Brain microvascular endothelial cell (primary cell): ENCODE results near the gene PAX7.

ENCODE experiments used
- DNase-seq: peaks from one replicate; pipeline ENCODE4 v3.0.0-alpha.2; 2020
- H3K27ac ChIP-seq: fragments of 250-450 bp; sonication (Bioruptor Pico); 2 replicates; pipeline ENCODE4 v1.5.1; 2020; ENCODE audit warnings: mild to moderate bottlenecking, moderate library complexity
- H3K27me3 ChIP-seq: fragments of 250-450 bp; sonication (Bioruptor Pico); replicated peaks from 2 replicates; pipeline ENCODE4 v1.5.1; 2020; ENCODE audit warnings: mild to moderate bottlenecking
- H3K36me3 ChIP-seq: fragments of 250-450 bp; sonication (Bioruptor Pico); replicated peaks from 2 replicates; pipeline ENCODE4 v1.5.1; 2020; ENCODE audit warnings: mild to moderate bottlenecking
- H3K4me3 ChIP-seq: 2 replicates; pipeline ENCODE4 v1.5.1; 2011; ENCODE audit warnings: low read depth, mild to moderate bottlenecking, control low read depth, low read length, moderate library complexity
- CTCF ChIP-seq: IDR thresholded peaks from 2 replicates; pipeline ENCODE4 v1.5.1; 2011; ENCODE audit warnings: low read depth, mild to moderate bottlenecking, moderate library complexity, low read length, control low read depth, inconsistent platforms; ENCODE audit errors: missing control alignments
- in situ Hi-C: cut with HindIII; loops from 2 replicates; pipeline ENCODE4 v1.10.0; 2017; ENCODE audit warnings: low sequenced_read_pairs, low pct_ligation_motif_present

PAX7 gene

DNA sequence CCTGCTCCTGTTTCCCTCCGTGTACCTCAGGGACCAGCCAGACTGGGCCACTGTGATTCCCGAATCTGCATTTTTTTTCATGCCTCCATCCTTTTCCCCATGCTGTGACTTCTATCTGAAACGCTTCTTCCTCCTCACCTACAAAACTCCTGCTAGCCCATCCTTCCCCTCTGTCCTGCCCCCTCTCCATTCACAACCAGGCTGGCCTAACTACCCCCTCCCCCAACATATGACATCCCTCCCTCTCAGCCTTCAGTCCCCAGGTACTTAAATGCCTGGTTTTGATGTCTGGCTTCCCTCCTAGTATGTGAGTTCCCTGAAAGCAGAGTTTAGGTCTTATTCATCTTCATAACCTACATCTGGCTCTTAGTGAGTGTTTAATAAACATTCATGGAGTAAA is 146.1 kb downstream of the PAX7 start:
- H3K4me3 ChIP-seq = no peak overlapping the region
- no peaks in the 10 kb centered on the region for H3K27me3 ChIP-seq
- no peak for TF ChIP-seq CTCF
- no peak for DNase-seq
- H3K36me3 ChIP-seq = no peaks in the 10 kb centered on the region
- in situ Hi-C loops = no loop called here
- H3K27ac ChIP-seq = no peak overlapping the region

- no peak for DNase-seq
- no peaks in the 10 kb centered on the region for H3K27me3 ChIP-seq
- no peak for TF ChIP-seq CTCF
- no peaks in the 10 kb centered on the region for H3K36me3 ChIP-seq
- in situ Hi-C loops = no loop called here
- H3K27ac ChIP-seq = no peak overlapping the region
- no peak overlapping the region for H3K4me3 ChIP-seq
These were observed 147.8 kb downstream of the PAX7 start for GRCh38 chr1:18778437-18778836.

- no peak overlapping the region for H3K27ac ChIP-seq
- H3K27me3 ChIP-seq = peaks cover 10% of the 10 kb centered on the region
These were observed 150.4 kb downstream of the PAX7 start for GRCh38 chr1:18781031-18781430.

GRCh38 chr1:18783705-18784481 is 153.2 kb downstream of the PAX7 start:
- Histone ChIP-seq H3K36me3 (no peaks in the 10 kb centered on the region), H3K27me3 (peaks cover 10% of the 10 kb centered on the region), H3K4me3 (no peak overlapping the region), H3K27ac (no peak overlapping the region)
- TF ChIP-seq CTCF = no peak
- in situ Hi-C loops = no loop called here
- no peak for DNase-seq

More at GRCh38 chr1:18781031-18781430, 150.4 kb downstream of the PAX7 start:
- H3K4me3 ChIP-seq = no peak overlapping the region
- DNase-seq = no peak
- no peaks in the 10 kb centered on the region for H3K36me3 ChIP-seq
- TF ChIP-seq CTCF = no peak
- in situ Hi-C loops = no loop called here

DNA sequence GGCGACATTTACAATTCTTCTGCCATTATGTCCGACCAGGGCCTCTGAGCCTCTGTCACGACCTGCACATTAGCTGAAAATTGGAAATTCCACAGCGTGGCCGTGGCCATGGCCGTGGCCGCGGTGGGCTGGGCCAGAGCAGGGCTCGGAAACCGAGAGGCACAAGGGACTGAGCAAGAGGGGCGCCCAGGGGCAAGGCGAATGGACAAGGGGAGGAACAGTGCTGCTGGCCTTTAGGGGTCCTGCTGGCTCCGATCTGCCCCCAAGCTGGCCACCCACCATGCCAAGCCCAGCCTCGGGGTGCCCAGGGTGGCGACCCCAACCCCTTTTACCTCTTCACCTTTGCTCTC is 153.8 kb downstream of the PAX7 start:
- Histone ChIP-seq H3K27ac (no peak overlapping the region), H3K36me3 (no peaks in the 10 kb centered on the region), H3K27me3 (peaks cover 10% of the 10 kb centered on the region), H3K4me3 (no peak overlapping the region)
- no peak for DNase-seq
- no peak for TF ChIP-seq CTCF
- in situ Hi-C loops = no loop called here

- TF ChIP-seq CTCF = no peak
- H3K27me3 ChIP-seq = peaks cover 10% of the 10 kb centered on the region
- in situ Hi-C loops = no loop called here
These were observed 155.5 kb downstream of the PAX7 start for GRCh38 chr1:18786149-18786548.

More at GRCh38 chr1:18786149-18786548, 155.5 kb downstream of the PAX7 start:
- Histone ChIP-seq H3K36me3 (no peaks in the 10 kb centered on the region), H3K27ac (no peak overlapping the region), H3K4me3 (no peak overlapping the region)
- no peak for DNase-seq
